HuH-7 (cell line): Measurements from ENCODE around the gene NKG7.

Experiments used
- DNase-seq: peaks from one replicate; pipeline ENCODE4 v3.0.0; 2011; ENCODE audit warnings: low spot score

NKG7 gene

DNA sequence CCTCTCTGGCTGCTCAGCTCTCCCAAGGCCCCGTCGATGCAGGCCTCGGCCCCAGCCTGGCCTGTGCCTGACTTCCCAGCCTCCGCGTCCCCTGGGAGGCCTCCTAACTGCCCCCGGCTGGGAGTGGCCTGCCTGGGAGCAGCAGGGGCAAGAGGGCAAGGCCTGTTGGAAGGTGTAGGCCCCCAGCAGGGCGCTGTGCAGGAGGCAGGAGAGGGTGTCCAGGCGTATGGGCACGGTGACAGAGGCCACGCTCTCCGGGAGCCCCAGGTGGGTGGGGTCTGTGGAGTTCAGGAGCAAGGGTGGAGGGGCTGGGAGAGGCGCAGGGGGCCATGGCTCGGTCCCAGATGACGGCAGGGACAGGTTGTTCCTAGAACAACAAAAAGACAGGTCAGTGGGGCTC is 16.7 kb upstream of the NKG7 start:
- peak; percentile 42 for DNase-seq

DNA sequence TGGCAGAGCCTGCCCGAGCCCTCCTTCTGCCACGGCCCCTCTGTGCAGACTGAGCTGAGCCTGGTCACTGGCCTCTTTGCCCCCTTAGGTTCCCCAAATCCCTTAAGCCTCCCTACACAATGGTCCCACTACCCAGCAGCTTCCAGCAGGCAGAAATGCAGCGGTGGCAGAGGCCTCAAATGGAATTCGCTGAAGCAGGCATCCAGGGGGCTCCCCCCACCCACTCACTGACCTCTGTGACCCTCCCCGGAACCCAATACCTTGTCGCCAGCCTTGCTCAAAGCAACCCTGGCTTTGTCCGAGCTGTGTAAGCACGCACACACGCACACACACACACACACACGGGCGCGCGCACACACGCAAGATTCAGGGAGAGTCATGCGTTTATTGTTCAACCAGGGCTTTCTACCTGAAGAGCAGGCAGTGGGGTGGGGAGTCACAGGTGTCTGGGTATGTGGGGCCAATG is 15.5 kb upstream of the NKG7 start, which contains the start of gene LIM2:
TSS of gene LIM2 (minus strand) at position 51 of the 466 bp plus-strand sequence. CDS start 531 bp downstream, outside the sequence.
- no peak for DNase-seq

DNA sequence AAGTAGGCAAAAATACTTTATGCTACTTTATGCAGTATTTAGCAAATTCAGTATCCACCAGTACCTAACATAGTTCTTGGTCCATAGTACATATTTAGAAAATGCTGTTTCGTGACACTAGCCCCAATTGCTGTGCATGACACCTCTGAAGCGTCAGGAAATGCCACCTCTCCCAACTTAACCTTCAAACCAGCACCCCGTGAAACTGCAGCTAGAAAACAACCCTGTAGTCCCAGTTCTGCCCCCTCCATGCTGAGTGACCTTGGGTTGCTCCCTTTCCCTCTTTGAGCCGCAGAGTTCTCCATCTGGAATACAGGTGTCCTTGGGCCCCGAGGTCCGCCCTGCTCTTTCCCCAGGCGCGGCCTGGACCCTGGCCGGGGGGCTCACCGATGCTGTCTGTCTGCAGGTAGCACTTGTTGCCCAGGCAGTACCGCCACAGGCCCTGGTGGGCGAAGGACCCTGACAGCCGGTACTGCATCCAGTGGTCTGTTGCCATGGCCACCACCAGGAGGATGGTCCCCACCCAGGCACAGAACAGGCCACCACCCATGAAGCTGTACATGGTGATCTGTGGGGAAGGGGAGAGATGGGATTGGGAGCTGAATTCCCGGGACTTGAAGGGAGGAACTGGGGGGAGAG is 14.5 kb upstream of the NKG7 start:
- DNase-seq, result no peak

DNA sequence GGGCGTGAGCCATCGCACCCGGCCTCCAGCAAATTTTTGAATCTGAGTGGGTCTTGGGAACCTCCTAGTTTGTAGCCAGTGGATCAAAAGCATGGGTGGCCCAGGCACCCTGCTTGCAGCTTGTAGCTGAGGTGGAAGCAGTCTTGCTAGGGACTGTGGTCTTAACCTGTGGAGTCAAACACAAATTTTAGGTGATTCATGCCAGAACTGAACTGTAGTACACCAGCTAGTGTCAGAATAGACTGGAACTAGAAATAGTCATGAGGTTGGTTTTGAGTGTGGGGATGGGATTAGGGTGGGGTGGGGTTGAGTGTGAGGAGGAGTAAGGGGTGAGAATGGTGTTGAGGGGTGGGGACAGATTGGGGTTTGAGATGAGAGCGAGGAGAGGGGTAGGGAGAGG is 9.6 kb upstream of the NKG7 start:
- DNase-seq, result no peak

DNA sequence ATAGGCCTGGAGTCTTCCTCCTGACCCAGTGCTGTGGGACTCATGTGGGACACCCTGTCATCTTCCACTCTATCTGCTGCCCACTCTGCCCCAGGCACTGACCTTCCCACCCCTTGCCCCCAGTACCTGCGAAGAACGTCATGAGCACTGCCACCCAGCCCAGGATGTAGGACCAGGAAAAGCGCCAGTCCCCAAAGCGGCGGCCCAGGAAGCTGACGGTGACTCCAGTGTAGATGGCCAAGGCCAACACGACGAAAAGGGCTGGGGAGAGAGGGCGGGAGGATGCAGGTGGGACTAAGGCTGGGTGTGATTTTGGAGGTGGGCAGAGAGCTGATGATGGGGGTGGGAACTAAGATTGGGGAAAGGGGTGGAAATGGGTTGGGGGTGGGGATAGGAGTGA is 7.9 kb upstream of the NKG7 start:
- no peak for DNase-seq

DNA sequence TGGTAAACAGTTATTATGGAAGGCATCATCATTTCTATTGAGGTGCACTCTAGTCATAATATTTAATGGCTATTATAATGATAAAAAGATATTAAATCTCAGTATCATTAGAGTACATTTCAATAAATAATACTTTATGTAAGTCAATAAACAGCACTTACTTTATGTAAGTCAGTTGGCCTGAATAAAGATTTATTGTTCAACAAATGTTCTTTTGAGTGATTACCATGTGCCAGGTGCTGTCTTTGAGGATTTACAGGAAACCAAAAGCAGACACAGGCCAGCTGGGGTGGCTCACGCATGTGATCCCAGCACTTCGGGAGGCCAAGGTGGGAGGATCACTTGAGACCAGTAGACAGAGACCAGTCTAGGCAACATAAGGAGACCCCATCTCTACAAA is 5.0 kb upstream of the NKG7 start:
- no peak for DNase-seq

DNA sequence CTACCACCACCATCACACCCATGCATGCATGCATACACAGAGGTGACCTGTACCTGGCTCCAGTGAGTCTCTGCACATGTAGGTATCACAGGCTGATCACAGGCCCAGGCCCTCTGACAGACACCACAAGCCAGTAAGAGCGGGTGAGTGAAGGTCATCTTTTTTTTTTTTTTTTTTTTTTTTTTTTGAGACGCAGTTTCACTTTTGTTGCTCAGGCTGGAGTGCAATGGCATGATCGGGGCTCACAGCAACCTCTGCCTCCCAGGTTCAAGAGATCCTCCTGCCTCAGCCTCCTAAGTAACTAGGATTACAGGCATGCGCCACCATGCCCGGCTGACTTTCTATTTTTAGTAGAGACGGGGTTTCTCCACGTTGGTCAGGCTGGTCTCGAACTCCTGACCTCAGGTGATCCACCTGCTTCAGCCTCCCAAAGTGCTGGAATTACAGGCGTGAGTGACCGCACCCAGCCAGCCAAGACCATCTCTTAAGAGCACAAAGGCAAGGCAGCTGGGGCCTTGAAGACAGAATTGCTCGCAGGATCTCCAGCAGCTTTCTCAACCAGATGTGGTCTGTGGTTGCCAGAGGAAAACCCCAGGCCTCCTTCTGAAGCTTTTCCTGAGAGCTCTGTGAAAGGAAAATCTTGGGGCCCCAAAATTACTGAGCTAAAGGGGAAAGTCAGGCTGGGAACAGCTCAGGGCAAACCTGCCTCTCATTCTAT is 3.2 kb upstream of the NKG7 start:
- DNase-seq, result no peak

DNA sequence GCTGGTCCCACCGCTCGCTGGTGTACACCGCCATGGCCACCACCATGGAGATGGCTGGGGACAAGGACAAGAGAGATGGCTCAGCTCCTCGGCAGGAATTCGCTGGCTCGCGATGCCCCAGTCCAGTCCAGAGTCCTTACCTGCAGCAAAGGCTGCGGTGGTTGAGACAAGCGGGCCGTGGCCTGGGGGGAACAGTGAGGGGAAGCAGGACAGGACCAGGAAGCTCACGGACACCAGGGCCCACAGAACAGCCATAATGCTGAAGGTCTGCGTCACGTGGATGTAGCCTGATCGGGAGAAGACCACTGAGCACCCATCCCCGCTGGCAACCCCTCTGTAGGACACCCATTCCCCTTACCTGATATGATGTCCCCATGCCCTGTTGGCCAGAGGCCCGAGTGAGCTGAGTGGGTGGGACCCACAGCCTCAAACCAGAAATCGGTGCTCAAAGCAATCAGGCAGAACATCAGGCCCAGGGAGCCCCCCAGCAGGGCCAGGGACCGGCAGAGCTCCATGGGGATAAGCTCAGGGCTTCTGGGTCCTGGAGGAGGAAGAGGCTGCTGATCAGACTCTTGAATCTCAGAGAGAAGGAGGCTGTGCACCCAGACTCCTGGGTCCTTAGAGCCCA is 319 bp downstream of the NKG7 start:
- DNase-seq, result no peak

DNA sequence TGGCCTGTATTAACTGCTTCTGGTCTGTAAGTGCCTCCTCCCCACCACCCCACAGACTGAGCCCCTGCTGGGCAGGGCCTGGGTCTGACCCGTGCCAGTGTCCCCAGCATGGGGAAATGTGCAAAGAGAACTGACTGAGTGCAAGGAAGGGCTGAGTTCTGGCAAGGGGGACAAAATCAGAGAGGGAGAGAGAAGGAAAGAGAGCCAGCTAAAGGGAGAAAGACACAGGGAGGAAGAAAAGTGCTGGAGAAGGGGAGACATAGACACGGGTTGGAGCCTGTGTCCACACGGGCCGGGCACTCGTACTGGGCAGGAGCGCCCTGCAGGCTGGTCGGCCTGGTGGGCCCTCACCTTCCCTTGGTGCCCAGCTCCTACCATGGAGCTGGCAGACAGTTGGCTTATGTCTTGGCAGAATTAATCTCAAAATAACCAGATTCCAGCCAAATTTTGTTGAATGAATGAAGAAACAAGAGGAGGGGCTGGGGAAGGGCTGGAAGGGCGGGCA is 1.2 kb downstream of the NKG7 start:
- no peak for DNase-seq

DNA sequence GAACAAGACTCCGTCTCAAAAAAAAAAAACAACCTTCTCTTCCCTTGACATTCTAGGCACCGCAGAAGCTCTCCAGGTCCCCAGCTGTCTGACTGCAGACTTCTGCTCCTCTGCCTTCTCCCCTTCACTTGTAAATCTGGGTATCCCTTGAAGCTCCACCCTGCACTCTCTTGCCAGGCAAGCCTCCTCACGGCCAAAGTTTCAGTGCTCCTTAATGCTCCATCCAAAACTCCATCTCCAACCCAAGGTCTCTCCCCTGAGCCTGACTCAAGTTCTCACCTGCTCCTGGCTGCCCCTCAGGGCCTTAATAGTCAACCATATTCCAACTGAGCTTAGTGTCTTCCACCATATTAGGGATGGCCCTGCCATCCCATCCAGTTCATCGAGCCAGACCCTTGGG is 2.2 kb downstream of the NKG7 start:
- DNase-seq, result no peak

DNA sequence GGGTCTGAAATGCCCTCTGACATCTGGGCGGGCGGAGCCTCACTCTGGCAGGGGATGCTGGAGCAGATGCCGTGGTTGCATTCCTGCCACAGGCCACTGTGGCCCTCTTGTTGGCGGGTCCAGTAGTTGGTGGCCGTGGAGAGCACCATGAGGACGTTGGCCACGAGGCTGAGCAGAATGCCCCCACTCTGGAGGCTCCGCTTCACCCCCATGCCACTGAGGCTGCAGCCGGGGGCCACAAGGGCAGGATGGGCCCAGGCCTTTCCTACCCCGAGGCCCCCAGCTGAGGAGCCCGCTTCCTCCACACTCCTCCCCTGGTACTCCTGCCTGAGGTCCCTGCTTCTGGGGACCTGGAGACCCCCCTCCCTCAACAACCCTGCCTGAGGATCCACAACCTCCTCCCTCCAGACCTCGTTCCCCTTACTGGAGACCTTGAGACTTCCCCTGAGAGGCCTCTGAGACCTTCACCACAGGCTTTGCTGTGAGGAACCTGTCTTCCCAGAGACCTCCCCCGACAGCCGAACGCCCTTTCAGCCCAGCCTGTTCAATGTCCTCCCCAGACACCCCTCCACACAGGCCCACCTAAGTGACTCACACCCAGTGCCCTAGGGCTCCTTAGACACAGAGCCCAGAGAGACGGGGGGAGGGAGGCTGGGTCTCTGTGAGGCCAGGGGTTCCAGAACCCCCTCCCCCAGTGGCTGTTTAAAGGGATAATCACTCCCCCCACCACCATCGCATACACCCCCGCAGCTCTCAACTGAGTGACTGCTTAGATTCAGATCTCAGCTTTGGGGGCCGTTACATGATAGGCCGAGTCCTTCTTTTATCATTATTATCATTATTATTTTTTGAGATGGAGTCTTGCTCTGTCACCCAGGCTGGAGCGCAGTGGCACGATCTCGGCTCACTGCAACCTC is 3.8 kb downstream of the NKG7 start, which contains the start of gene CLDND2:
TSS of gene CLDND2 (minus strand) at position 638 of the 917 bp plus-strand sequence. CDS start at position 212, 426 bp downstream.
- DNase-seq, result no peak

DNA sequence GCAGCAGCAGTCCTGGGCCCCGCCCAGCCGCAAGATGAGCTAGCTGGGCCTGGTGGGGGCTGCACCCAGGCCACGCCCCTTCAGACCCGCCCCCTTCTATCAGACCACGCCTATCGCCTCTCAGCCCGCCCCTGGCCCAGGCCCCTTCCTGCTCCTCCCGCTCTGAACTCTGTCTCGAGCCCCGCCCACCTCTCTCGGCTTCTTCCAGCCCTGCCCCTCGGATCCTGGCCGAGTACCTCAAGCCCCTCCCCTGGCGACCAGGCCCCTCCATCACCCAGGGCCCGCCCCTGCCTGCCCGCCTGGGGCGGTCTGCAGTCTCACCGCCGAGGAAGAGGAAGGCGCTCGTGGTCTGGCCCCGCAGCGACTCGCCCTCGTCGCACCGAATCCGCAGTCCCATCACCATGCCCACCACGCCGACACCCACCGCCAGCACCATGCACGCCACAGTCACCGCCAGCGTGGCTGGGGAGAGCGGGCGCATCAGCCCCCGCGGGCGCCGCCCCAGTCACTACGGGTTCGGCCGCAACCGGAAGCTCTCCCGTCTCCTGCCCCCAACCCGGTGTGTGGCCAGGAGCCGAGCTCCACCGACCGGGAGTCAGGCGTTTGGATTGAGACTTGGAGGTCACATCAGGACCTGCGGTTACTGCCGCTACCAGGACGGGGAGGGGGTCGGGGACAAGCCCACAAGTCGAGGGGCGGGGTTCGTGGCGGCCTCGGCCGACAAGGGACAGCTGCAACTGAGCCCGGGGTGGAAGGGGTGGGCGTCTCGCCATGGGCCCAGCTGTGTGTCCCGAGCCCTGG is 4.7 kb downstream of the NKG7 start:
- DNase-seq, result peak; percentile 88

DNA sequence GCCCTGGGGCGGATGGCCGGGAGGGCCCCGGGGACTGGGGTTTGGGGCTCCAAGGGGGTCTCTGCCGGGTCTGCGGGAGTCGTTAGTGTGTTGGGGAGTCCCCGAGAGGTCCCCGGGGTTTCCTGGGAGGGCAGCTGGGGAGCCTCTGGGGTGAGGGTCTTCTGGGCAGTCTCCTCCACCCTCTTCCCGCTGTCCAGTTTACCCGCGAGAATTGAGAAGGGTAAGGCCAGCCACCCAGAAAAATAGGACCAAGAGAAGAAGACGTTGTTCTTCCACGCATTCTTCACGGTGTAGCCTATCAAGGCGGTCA is 5.2 kb downstream of the NKG7 start:
- DNase-seq, result no peak

DNA sequence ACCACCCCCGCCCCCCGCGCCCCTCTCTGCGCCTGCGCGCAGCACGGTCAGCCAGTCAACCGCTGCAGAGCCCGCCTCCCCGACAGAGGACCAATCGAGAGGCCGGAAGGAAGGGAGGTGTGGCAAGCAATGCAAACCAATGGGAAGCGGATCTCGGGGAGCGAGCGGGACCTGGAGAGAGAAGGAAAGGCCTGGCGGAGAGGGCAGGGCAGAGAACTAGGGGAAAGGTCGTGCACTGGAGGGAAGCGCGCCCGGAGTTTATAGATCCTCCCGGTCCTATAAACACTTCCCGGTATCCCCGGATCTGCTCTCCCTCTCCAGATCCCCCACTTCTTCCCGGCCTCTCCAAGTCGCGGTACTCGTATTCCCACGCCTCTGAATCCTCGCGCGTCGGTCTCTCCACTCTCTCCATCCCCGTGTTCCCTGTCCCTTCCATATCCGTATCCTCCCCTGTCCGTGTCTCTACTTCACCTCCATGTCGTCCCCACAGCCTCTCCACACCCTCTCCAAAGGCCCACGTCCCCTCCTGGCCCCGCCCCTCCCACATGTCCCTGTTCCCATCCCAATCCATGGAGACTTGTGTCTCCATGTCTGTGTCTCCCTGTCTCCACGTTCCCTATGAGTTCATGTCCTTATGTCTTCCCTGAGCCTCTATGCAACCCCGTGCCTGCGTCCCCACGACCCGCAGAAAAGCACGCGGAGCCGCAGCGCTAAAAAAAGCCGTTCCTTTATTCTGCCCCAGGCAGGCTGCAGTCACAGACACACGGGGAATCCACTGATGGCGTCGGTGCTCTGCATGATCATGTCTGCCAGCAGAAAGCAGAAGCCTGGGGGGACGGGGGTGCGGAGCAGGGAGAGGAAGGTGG is 5.8 kb downstream of the NKG7 start:
- DNase-seq, result peak; percentile 93

DNA sequence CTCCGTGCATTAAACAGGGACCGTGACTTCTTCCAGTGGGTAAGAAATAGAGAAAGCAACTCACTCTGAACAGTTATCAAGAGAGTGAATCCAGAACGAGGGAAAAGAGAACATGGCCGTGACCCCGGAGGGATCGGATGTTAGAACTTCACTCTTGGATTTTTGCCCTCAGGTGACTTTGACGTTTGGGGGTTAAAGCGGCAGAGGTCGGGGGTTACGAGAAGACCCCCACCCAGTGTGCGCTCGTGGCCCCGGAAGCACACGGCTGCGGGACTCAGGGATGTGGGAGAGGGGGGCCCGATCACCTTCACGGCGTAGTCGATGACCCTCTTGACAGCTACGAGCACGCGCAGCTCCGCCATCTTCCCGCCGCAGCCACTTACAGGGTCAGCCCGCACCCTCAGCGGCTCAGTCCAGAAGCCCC is 6.5 kb downstream of the NKG7 start, which contains the start of gene ETFB:
TSS of gene ETFB (minus strand) at position 424 of the 424 bp plus-strand sequence. CDS start at position 362, 62 bp downstream.
- DNase-seq, result no peak

DNA sequence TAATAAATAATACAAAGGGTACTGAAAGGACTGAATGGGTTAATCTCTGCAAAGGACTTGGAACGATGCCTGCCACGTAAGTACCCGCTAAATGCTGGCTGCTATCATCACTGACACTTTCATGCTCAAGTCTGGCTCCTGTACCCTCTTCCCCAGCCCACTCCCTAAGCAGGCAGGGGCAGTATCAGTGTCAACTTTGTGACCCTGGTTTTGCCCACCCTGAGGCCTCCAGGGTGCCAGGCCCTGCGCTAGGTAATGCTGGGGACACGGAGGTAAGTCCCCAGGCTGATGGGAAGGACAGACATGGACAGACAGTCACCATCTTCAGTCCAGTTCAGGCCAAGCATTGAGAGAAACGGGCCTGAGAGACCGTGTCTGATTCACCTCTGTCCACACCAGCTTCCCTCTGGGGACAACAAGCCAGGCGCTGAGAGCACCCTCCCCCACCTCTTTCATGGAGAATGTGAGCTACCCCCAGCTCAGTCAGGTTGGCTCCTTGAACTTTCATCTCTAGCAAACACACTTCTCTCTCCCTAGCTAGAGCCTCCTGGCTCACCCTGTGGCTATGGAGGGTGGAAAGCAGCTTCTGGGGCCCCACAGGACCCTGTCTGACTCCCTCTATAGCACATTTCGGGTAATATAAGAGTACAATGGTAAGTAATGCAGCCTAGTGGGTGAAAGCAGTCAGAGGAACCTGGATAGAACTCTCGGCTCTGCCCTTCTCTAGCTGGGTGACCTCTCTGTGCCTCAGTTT is 7.1 kb downstream of the NKG7 start:
- DNase-seq, result no peak

DNA sequence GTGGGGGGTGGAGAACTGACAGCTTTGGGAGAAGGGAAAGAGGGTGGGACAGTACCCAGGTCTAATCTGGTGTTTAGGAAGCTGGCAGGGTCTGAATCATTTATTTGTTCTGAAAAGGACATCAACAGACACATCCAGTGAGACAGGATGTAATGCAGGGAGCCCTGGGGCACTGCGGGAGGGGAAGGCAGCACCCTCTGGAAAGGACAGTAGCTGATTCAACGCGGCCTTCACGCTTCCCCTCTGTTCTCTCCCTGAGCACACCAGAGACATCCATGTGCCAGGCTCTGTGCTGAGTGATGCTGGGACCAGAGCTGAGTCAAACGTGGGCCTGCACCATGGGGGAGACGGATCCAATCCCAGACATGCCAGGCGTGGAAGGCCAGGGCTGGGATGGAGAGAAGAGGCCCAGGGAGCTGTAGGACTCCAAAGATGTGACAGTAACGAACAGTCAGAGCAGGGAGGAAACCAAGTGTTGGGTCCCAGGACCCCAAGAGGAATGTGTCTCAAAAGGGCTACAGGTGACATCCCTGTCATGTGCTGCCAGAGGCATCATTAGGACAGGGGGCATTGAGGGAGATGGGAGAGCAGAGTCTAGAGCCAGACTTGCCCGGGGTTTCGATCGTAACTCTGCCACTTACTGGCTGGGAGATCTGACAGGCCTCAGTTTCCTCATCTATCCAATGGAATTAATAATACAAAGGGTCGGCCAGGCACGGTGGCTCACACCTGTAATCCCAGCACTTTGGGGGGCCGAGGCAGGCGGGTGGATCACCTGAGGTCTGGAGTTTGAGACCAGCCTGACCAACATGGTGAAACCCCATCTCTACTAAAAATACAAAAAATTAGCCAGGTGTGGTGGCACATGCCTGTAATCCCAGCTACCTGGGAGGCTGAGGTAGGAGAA is 8.0 kb downstream of the NKG7 start:
- DNase-seq, result no peak

DNA sequence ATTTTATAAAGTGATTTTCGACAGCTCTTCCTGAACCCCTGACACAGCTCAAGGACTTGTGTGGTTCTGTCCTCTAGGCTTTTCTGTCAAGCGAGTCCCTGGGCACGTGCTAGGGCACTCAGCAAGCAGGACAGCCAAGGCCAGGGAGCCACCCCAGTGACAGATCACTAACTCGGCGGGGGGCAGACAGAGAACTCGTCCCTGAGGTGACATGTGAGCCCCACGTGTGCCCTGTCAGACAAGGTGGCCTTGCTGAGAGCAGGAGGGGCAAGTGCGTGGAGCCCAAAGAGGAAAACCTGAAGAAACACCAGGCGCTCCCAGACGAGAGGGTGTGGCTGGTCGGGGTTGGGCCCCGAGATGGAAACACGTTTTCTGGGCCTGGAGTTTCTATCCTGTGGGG is 11.2 kb downstream of the NKG7 start:
- no peak for DNase-seq
